ENCODE data around the gene STMP1. TPM values are rescaled to one million over a fixed set of nuclear protein-coding genes. Genes with fewer than 3 reads are reported as not detected.
A peak's percentile ranks its signal among the peaks of the same experiment; 100 is the strongest.
"Not testable (repeated sequence)": the region's sequence is repeated elsewhere in the genome, so short reads cannot be mapped to it uniquely, and the experiment has no call there.

Gene STMP1
- total RNA-seq, 1 donor, result 18.6 TPM

GRCh38 chr7:135634191-135634878, 28.0 kb upstream of the STMP1 start:
- no peak for DNase-seq (ENCODE audit: low read depth)
- H3K4me3 ChIP-seq (ENCODE audit: low read depth, low read length), result no peak overlapping the region
- no peak for TF ChIP-seq CTCF (IDR thresholded peaks at IDR 0.05; ENCODE audit: insufficient read depth, low read depth, low read length)

- not testable (repeated sequence) for DNase-seq (ENCODE audit: low read depth)
These were observed 22.6 kb upstream of the STMP1 start for GRCh38 chr7:135639690-135640089.

GRCh38 chr7:135644154-135644553, 18.2 kb upstream of the STMP1 start:
- no peak for TF ChIP-seq CTCF (IDR thresholded peaks at IDR 0.05; ENCODE audit: insufficient read depth, low read depth, low read length)
- no peak for DNase-seq (ENCODE audit: low read depth)
- no peak overlapping the region for H3K4me3 ChIP-seq (ENCODE audit: low read depth, low read length)

More at GRCh38 chr7:135639690-135640089, 22.6 kb upstream of the STMP1 start:
- H3K4me3 ChIP-seq (ENCODE audit: low read depth, low read length), result not testable (repeated sequence)

- no peak overlapping the region for H3K4me3 ChIP-seq (ENCODE audit: low read depth, low read length)
- no peak for DNase-seq (ENCODE audit: low read depth)
- TF ChIP-seq CTCF (IDR thresholded peaks at IDR 0.05; ENCODE audit: insufficient read depth, low read depth, low read length), result no peak
These were observed 17.6 kb upstream of the STMP1 start for GRCh38 chr7:135644729-135645128.

- no peak overlapping the region for H3K4me3 ChIP-seq (ENCODE audit: low read depth, low read length)
- TF ChIP-seq CTCF (IDR thresholded peaks at IDR 0.05; ENCODE audit: insufficient read depth, low read depth, low read length), result peak; percentile 67
- DNase-seq (ENCODE audit: low read depth), result peak; percentile 64
These were observed 16.9 kb upstream of the STMP1 start for GRCh38 chr7:135645296-135645904.

- TF ChIP-seq CTCF (IDR thresholded peaks at IDR 0.05; ENCODE audit: insufficient read depth, low read depth, low read length), result no peak
- DNase-seq (ENCODE audit: low read depth), result no peak
- H3K4me3 ChIP-seq (ENCODE audit: low read depth, low read length), result no peak overlapping the region
These were observed 14.6 kb upstream of the STMP1 start for GRCh38 chr7:135647755-135648154.

GRCh38 chr7:135648235-135648634, 14.1 kb upstream of the STMP1 start:
- no peak for DNase-seq (ENCODE audit: low read depth)
- no peak overlapping the region for H3K4me3 ChIP-seq (ENCODE audit: low read depth, low read length)
- TF ChIP-seq CTCF (IDR thresholded peaks at IDR 0.05; ENCODE audit: insufficient read depth, low read depth, low read length), result no peak
